A549 treated with AZD9567 at 1 μM for 4 hours (cell line): Measurements from ENCODE around the gene KIF3B. TPM values are rescaled to one million over a fixed set of nuclear protein-coding genes. Genes with fewer than 3 reads are reported as not detected.

Experiments used
- total RNA-seq: library from RNA; stranded (reverse); fragments of 200-300 nt; extraction: Qiagen RNA extraction; gene quantifications from 5 replicates; pipeline ENCODE4 v1.2.3, GENCODE V29; 2022; ENCODE audit not compliant: insufficient read depth

The KIF3B gene
- total RNA-seq, result 22.9 to 25.1 TPM (median 23.6 TPM) in 5 replicates

DNA sequence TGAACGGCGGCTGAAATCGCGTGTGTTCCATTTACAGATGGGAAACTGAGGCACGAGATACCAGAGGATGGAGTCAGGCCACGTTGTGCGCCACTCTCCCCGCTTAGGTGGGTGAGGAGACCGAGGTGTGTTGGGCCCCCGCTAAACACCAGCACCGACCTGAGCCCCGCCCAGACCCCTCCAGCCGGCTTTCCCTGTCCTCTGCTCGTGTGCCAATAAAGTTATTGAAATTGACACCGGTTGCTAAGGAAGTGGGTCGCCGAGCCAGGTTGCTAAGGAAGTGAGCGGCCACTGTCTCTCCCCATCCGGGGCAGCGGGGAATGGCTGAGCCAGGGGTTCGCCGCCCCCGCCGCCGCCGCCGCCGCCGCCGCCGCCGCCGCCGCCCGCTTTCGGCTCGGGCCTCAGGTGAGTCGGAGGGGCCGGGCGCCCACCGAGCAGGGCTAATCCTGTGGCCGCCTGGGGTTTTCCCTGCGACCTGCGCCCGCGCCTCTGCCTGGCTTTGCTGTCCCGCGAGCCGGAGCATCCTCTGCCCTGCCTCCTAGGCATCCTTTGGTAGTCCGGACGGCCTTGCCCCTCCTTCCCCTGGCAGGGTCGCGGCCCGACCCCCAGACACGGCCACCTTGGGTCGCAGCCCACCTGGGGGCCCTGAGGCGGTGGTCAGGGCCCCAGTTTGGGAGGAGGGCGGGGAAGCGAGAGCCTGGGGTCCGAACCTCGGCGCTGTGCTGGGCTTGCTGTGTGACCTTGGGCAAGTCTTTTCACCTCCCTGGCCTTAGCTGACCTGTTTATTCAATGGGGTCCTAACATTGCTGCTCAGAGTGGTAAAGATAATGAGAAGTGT lies at the start of gene KIF3B:
KIF3B (plus strand) TSS at position 291 of the 838 bp plus-strand sequence. CDS start 32,127 bp downstream, outside the sequence.

GRCh38 chr20:32357869-32358631 lies 80.6 kb downstream of the KIF3B start, which contains the start of gene ASXL1:
Gene ASXL1 (plus strand): TSS chr20:32358331. CDS start chr20:32358776, 445 bp downstream.

Other genes starting within 250 kb of the KIF3B start
- 0.03 to 0.09 TPM (median 0.09 TPM) in 4 of 5 replicates, not detected in the other for gene HCK, start 225.4 kb upstream of the KIF3B start, total RNA-seq
- gene TM9SF4, start 167.9 kb upstream of the KIF3B start, total RNA-seq, result 34.5 to 36.8 TPM (median 36.2 TPM) in 5 replicates
- gene PLAGL2, start 69.9 kb upstream of the KIF3B start, total RNA-seq, result 13.8 to 15.4 TPM (median 14.2 TPM) in 5 replicates
- 37.6 to 47.0 TPM (median 46.3 TPM) in 5 replicates for gene POFUT1, start 69.8 kb upstream of the KIF3B start, total RNA-seq
- 24.6 to 30.9 TPM (median 29.7 TPM) in 5 replicates for gene ASXL1, start 80.7 kb downstream of the KIF3B start, total RNA-seq